ENCODE results near the gene STRA6.

DNA sequence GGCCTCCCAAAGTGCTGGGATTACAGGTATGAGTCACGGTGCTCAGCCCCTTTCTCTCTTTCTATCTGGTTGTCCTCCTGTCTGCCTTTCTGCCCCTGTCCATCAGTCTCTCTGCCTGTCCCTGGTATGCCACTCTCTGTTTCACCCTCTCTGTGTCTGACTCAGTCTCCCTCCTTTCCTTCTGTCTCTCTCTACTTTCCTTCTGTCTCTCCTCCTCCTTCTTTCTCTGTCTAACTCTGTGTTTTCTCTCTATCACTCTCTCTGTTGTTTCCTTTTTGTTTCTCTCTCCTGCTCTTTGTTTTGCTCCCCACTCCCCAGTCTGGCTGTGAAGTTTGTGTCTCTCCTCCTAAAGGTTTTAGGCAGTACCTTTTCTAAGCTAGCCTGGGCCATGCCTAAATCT lies 9.1 kb upstream of the STRA6 start:
- TF ChIP-seq CTBP1 (IDR thresholded peaks at IDR 0.05; ENCODE audit: borderline replicate concordance) (no peak), HDGF (IDR thresholded peaks at IDR 0.05; ENCODE audit: borderline replicate concordance) (no peak), TARDBP (IDR thresholded peaks at IDR 0.05) (no peak), FOXK2 (IDR thresholded peaks at IDR 0.05) (no peak), FOXA1 (IDR thresholded peaks at IDR 0.05) (no peak)
